Ovary (tissue), 9 donors: ENCODE measurements around the gene TOM1L2. TPM values are rescaled to one million over a fixed set of nuclear protein-coding genes. Genes with fewer than 3 reads are reported as not detected.

Source experiments
- DNase-seq, 5 donors: peaks; one replicate each; pipeline ENCODE4 v3.0.0-alpha.2; 2019 to 2020
- H3K27ac ChIP-seq, 2 donors: fragments of 200-600 bp; one replicate each; pipeline versions ENCODE4 v1.5.1 to v1.8.0; 2019 to 2022
- H3K27me3 ChIP-seq: fragments of 200-600 bp; one replicate; pipeline ENCODE4 v1.8.0; 2022
- H3K36me3 ChIP-seq: fragments of 200-600 bp; sonication (generic); one replicate; pipeline ENCODE4 v1.5.1; 2019
- H3K4me1 ChIP-seq: one replicate; pipeline ENCODE4 v1.8.1; 2013; ENCODE audit warnings: mild to moderate bottlenecking, moderate library complexity; ENCODE audit not compliant: insufficient read depth
- H3K4me3 ChIP-seq: fragments of 200-600 bp; sonication (generic); one replicate; pipeline ENCODE4 v1.5.1; 2017
- H3K9me3 ChIP-seq, 2 donors: fragments of 200-600 bp in 1 of 2; sonication (generic) in 1 of 2; one replicate each; pipeline versions ENCODE4 v1.5.1 to v1.8.1; 2013 to 2019; ENCODE audit warnings: mild to moderate bottlenecking in 1 of 2, moderate library complexity in 1 of 2
- EP300 ChIP-seq: sonication (generic); formaldehyde crosslinking; IDR thresholded peaks from one replicate; pipeline ENCODE4 v1.6.1; 2017; ENCODE audit warnings: antibody characterized with exemption
- POLR2A ChIP-seq: fragments of 450-650 bp; IDR thresholded peaks from one replicate; pipeline ENCODE4 v1.6.1; 2017; ENCODE audit warnings: antibody characterized with exemption, mild to moderate bottlenecking, moderate library complexity
- WGBS, 3 donors: extraction: QIAGEN DNeasy Blood & Tissue Kit in 1 of 3; methylation state at CpG; one replicate each; pipeline versions ENCODE4 v1.1.5 to v1.1.7; 2013 to 2017; 5-methylcytosine and 5-hydroxymethylcytosine counted together
- intact Hi-C, 4 donors: fragments of 100-400 bp; cut with DNase I; formaldehyde crosslinking; loops; one replicate each; pipeline versions ENCODE4 v1.11.0 to v1.15.1; 2022 to 2023
- polyA plus RNA-seq, 2 donors: library from polyadenylated mRNA; stranded (reverse); fragments of 200-250 nt in 1 of 2; fragments of 350-450 nt in 1 of 2; fragmentation: Illumina TruSeq in 1 of 2; extraction: RNeasy Lipid Tissue Mini Kit (QIAGEN cat#74804) in 1 of 2; gene quantifications; one replicate each; pipeline ENCODE4 v1.2.3, GENCODE V29; 2013 to 2014
- total RNA-seq, 7 donors: library from RNA; depleted of rRNA in 2 of 7; stranded (reverse); fragments of >200 nt in 2 of 7; fragmentation: NEBNext Ultra II Directional in 3 of 7; extraction: Animal tissue kit (Norgen Biotek cat#: 25700) in 3 of 7; gene quantifications; one replicate each; pipeline versions ENCODE4 v1.1.0 to v1.2.4, GENCODE V29; 2016 to 2023
- TF ChIP-seq, protein P1 (sequence below), 3 donors: fragments of 450-650 bp in 2 of 3; fragments of 200-600 bp in 1 of 3; IDR thresholded peaks; one replicate each; pipeline versions ENCODE4 v1.5.1 to v1.8.0; 2016 to 2022; ENCODE audit warnings: antibody characterized with exemption in 3 of 3, mild to moderate bottlenecking in 1 of 3
- donor health status: DM: no; HTN: no; CAD: no; lungs with moderate emphysema.
- donor health status: DM: no; HTN: no; CAD: no.
- donor health status: Bipolar disorder and iron deficiency.
- donor health status: DM: yes; HTN: yes; CAD: no.
- donor health status: DM: no; HTN: no; CAD: no.
- donor health status: DM: yes; HTN: yes; CAD: no.

TOM1L2 gene
- total and polyA plus RNA-seq, 9 donors, result 25.6 to 62.5 (median 45.9) TPM

DNA sequence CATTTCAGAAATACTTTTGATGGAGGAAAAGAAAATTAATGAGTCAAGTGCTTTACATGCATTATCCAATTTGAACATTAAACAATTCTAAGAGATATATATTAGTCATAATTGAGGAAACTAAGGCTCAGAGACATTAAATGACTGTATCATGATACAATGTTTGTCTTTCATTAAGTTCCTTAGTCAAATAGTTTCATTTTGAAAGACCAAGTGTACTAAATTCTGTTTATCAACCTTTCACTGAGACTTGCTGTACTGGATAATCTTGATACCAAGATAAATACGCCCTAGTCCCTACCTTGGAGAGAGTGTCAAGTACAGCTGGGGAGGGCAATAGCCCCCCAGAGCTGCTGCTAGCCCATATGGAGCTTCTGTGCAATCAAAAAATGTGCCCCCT, 24.2 kb downstream of the TOM1L2 start:
- no peak for DNase-seq
- WGBS, 3 donors, result 91 to 100% (median 93%) methylated on average over 1 of the region's 1 CpG

GRCh38 chr17:17947309-17947708, 24.9 kb downstream of the TOM1L2 start:
- Histone ChIP-seq H3K4me3 (no peak overlapping the region), H3K27me3 (no peaks in the 10 kb centered on the region), H3K36me3 (no peaks in the 10 kb centered on the region), H3K9me3 (no peaks in the 10 kb centered on the region), H3K4me1 (peaks cover 14% of the 10 kb centered on the region), H3K27ac (no peak overlapping the region)
- TF ChIP-seq POLR2A (no peak), EP300 (no peak)
- TF ChIP-seq, protein P1, sequence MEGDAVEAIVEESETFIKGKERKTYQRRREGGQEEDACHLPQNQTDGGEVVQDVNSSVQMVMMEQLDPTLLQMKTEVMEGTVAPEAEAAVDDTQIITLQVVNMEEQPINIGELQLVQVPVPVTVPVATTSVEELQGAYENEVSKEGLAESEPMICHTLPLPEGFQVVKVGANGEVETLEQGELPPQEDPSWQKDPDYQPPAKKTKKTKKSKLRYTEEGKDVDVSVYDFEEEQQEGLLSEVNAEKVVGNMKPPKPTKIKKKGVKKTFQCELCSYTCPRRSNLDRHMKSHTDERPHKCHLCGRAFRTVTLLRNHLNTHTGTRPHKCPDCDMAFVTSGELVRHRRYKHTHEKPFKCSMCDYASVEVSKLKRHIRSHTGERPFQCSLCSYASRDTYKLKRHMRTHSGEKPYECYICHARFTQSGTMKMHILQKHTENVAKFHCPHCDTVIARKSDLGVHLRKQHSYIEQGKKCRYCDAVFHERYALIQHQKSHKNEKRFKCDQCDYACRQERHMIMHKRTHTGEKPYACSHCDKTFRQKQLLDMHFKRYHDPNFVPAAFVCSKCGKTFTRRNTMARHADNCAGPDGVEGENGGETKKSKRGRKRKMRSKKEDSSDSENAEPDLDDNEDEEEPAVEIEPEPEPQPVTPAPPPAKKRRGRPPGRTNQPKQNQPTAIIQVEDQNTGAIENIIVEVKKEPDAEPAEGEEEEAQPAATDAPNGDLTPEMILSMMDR (IDR thresholded peaks at IDR 0.05), result no peak
- WGBS, 3 donors, result 76 to 85% (median 82%) methylated on average over 5 of the region's 5 CpGs
- intact Hi-C loops, result no loop called here
- DNase-seq, result no peak

More for the DNA sequence above, 24.2 kb downstream of the TOM1L2 start:
- intact Hi-C loops, result no loop called here
- Histone ChIP-seq H3K4me1 (peaks cover 12% of the 10 kb centered on the region), H3K9me3 (no peaks in the 10 kb centered on the region), H3K27ac (no peak overlapping the region), H3K36me3 (no peaks in the 10 kb centered on the region), H3K27me3 (no peaks in the 10 kb centered on the region), H3K4me3 (no peak overlapping the region)
- TF ChIP-seq, protein P1 (IDR thresholded peaks at IDR 0.05), result no peak
- TF ChIP-seq EP300, result no peak

DNA sequence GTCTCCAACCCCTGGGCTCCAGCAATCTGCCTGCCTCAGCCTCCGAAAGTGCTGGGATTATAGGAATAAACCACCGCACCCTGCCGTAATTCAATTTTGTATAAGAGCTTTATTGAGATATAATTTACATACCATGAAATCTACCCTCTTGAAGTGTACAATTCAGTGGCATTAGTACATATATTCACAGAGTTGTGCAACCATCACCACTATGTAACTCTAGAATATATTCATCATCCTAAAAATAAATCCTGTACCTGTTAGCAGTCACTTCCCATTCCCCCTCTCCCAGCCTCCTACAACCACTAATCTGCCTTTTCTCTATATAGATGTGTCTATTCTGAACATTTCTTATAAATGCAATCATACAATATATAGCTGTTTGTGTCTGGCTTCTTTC, 26.1 kb downstream of the TOM1L2 start:
- Histone ChIP-seq H3K27me3 (no peaks in the 10 kb centered on the region), H3K4me3 (no peak overlapping the region), H3K9me3 (no peaks in the 10 kb centered on the region), H3K4me1 (peaks cover 22% of the 10 kb centered on the region), H3K36me3 (no peaks in the 10 kb centered on the region), H3K27ac (no peak overlapping the region)
- TF ChIP-seq, protein P1 (IDR thresholded peaks at IDR 0.05), result no peak
- TF ChIP-seq EP300 (no peak), POLR2A (no peak)
- DNase-seq, result no peak
- intact Hi-C loops, result no loop called here
- 64 to 97% (median 65%) methylated on average over 3 of the region's 3 CpGs for WGBS, 3 donors

DNA sequence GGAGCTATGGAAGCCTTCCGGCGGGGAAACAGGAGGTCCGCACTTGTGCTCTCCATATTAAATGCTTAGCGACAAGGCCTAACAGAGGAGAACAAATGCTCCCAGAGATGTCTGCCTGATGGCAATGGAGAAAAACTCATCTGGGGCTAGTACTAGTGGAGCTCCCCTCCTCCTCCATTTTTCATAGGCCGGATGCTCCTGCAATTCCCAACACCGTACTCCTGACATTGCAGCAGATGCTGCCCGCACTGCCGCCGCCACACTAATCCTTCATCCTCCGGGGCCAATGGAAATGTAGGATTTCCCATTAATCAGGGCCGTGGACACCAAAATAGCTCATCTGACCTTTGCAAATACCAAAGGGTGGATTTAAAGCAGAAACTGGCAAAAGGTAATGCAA, 27.5 kb downstream of the TOM1L2 start:
- DNase-seq, result no peak
- H3K9me3 ChIP-seq, result no peaks in the 10 kb centered on the region
- H3K27ac ChIP-seq, result no peak overlapping the region
- H3K36me3 ChIP-seq, result no peaks in the 10 kb centered on the region
- no peak overlapping the region for H3K4me3 ChIP-seq
- H3K4me1 ChIP-seq, result peaks cover 28% of the 10 kb centered on the region
- intact Hi-C loops, result no loop called here
- H3K27me3 ChIP-seq, result no peaks in the 10 kb centered on the region
- TF ChIP-seq, protein P1 (IDR thresholded peaks at IDR 0.05), result no peak
- TF ChIP-seq POLR2A (no peak), EP300 (no peak)
- WGBS, 3 donors, result 90 to 94% (median 93%) methylated on average over 11 of the region's 11 CpGs
